Measurements from ENCODE around the gene IL6. TPM values are rescaled to one million over a fixed set of nuclear protein-coding genes. Genes with fewer than 3 reads are reported as not detected.

Gene IL6
- total RNA-seq, 1 donor from 2014 or later: not detected

DNA sequence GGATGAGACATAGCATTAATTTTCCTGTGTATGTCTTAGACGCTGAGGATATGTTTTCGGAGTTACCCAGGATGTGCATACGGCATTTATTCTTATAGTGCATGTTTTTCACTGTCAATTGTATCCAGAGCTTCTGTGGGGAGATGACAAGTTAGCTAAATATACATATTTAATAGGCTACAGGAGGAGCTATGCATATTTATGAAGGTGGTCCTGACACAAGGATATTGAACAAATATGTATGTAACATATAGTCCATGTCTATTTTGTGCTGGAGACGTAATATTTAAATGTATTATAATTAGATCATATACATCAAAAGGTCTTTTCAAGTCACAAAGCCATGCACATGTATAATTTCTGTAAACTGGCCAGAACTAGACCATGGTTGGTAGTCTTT lies 16.0 kb downstream of the IL6 start:
- TF ChIP-seq, protein P1, sequence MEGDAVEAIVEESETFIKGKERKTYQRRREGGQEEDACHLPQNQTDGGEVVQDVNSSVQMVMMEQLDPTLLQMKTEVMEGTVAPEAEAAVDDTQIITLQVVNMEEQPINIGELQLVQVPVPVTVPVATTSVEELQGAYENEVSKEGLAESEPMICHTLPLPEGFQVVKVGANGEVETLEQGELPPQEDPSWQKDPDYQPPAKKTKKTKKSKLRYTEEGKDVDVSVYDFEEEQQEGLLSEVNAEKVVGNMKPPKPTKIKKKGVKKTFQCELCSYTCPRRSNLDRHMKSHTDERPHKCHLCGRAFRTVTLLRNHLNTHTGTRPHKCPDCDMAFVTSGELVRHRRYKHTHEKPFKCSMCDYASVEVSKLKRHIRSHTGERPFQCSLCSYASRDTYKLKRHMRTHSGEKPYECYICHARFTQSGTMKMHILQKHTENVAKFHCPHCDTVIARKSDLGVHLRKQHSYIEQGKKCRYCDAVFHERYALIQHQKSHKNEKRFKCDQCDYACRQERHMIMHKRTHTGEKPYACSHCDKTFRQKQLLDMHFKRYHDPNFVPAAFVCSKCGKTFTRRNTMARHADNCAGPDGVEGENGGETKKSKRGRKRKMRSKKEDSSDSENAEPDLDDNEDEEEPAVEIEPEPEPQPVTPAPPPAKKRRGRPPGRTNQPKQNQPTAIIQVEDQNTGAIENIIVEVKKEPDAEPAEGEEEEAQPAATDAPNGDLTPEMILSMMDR (IDR thresholded peaks at IDR 0.05): no peak
- Mint-ChIP-seq H3K4me1 (ENCODE audit: unreplicated experiment) (no peaks in the 10 kb centered on the region), H3K27me3 (ENCODE audit: unreplicated experiment) (no peaks in the 10 kb centered on the region), H3K9me3 (ENCODE audit: unreplicated experiment) (peaks cover 5% of the 10 kb centered on the region), H3K27ac (ENCODE audit: unreplicated experiment) (no peak overlapping the region), H3K36me3 (ENCODE audit: unreplicated experiment) (no peaks in the 10 kb centered on the region), H3K4me3 (ENCODE audit: unreplicated experiment) (no peak overlapping the region)
- DNase-seq (ENCODE audit: extremely low spot score, unreplicated experiment): no peak

GRCh38 chr7:22751341-22751740 lies 24.3 kb downstream of the IL6 start:
- no peak for DNase-seq (ENCODE audit: extremely low spot score, unreplicated experiment)
- Mint-ChIP-seq H3K4me3 (ENCODE audit: unreplicated experiment) (no peak overlapping the region), H3K4me1 (ENCODE audit: unreplicated experiment) (peaks cover 2% of the 10 kb centered on the region), H3K9me3 (ENCODE audit: unreplicated experiment) (peaks cover 11% of the 10 kb centered on the region), H3K36me3 (ENCODE audit: unreplicated experiment) (no peaks in the 10 kb centered on the region), H3K27me3 (ENCODE audit: unreplicated experiment) (no peaks in the 10 kb centered on the region), H3K27ac (ENCODE audit: unreplicated experiment) (no peak overlapping the region)
- TF ChIP-seq, protein P1 (IDR thresholded peaks at IDR 0.05): no peak

DNA sequence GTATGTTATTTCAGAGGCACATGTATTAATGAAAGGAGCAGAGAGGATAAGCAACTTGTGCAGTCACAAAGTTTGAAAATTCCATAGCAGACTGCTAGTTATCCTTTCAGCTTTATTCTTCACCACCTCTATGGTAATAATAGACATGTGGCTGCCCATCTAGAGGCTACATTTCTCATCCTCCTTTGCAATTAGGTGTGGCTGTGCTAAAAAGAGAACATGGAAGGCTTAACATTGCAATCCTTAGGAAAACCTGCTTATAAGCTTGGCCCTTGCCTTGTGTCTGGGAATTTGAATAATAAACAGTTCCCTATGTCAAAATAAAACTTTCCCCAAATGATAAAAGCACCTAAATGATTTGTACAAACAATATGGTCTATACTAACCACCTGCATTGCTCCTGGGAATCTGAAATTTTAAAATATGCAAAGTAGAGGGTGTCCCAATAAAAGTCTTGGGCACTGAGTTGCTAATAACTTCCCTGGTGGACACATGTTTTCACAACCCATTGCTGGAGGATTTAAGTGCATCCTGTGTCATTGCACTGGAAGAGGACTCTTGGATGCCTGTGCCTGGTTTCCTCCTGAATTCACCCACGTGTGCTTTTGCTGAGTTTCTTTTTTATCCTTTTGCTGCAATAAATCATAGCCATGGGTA lies 30.5 kb downstream of the IL6 start:
- H3K27me3 Mint-ChIP-seq (ENCODE audit: unreplicated experiment): no peaks in the 10 kb centered on the region
- TF ChIP-seq, protein P1 (IDR thresholded peaks at IDR 0.05): no peak
- peaks cover 17% of the 10 kb centered on the region for H3K9me3 Mint-ChIP-seq (ENCODE audit: unreplicated experiment)
- no peak overlapping the region for H3K4me3 Mint-ChIP-seq (ENCODE audit: unreplicated experiment)
- H3K36me3 Mint-ChIP-seq (ENCODE audit: unreplicated experiment): peaks cover 2% of the 10 kb centered on the region
- DNase-seq (ENCODE audit: extremely low spot score, unreplicated experiment): no peak
- no peak overlapping the region for H3K27ac Mint-ChIP-seq (ENCODE audit: unreplicated experiment)
- H3K4me1 Mint-ChIP-seq (ENCODE audit: unreplicated experiment): no peaks in the 10 kb centered on the region

DNA sequence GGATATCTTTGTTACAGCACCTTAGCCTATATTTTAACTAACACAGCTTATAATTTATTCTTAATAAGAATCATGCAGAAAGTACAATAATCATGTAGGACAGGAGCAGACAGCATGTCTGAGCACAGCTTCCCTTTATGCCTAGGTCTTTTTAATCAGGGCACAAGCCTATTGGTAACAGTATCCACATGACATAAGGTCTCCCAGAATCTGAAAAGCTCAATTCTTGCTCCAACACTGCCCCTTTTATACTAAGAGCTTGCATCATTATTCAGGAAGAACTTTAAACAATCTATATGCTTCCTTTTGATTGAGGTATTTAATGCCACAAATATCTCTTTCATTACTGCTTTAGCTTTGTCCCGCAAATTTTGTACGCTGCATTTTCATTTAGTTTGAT lies 31.6 kb downstream of the IL6 start:
- no peaks in the 10 kb centered on the region for H3K4me1 Mint-ChIP-seq (ENCODE audit: unreplicated experiment)
- H3K4me3 Mint-ChIP-seq (ENCODE audit: unreplicated experiment): no peak overlapping the region
- H3K27ac Mint-ChIP-seq (ENCODE audit: unreplicated experiment): no peak overlapping the region
- no peak for DNase-seq (ENCODE audit: extremely low spot score, unreplicated experiment)
- H3K36me3 Mint-ChIP-seq (ENCODE audit: unreplicated experiment): peaks cover 2% of the 10 kb centered on the region
- TF ChIP-seq, protein P1 (IDR thresholded peaks at IDR 0.05): no peak
- H3K27me3 Mint-ChIP-seq (ENCODE audit: unreplicated experiment): no peaks in the 10 kb centered on the region
- H3K9me3 Mint-ChIP-seq (ENCODE audit: unreplicated experiment): peaks cover 21% of the 10 kb centered on the region

DNA sequence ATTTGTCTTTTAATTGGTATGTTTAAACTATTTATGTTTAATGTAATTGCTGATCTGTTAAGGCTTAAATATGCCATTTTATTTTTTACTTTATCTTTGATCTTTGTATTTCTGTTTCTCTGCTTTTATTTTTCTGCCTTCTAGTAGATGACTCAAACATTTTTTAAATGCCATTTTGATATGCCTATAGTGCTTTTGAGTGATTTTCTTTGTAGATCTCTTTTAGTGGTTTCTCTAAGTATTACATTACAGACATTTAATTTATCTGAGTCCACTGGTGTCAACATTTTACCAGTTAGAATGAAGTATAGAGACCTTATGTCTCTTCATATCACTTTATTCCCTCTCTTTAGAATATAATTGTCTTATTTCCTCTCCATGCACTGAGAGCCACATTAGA lies 32.7 kb downstream of the IL6 start:
- TF ChIP-seq, protein P1 (IDR thresholded peaks at IDR 0.05): no peak
- Mint-ChIP-seq H3K9me3 (ENCODE audit: unreplicated experiment) (peaks cover 21% of the 10 kb centered on the region), H3K4me1 (ENCODE audit: unreplicated experiment) (no peaks in the 10 kb centered on the region), H3K4me3 (ENCODE audit: unreplicated experiment) (no peak overlapping the region), H3K27me3 (ENCODE audit: unreplicated experiment) (no peaks in the 10 kb centered on the region), H3K36me3 (ENCODE audit: unreplicated experiment) (peaks cover 2% of the 10 kb centered on the region), H3K27ac (ENCODE audit: unreplicated experiment) (no peak overlapping the region)
- no peak for DNase-seq (ENCODE audit: extremely low spot score, unreplicated experiment)

All from osteocyte (in vitro differentiated cells).